SK-N-SH (cell line): Measurements from ENCODE around the gene CIAO2B. TPM values are rescaled to one million over a fixed set of nuclear protein-coding genes. Genes with fewer than 3 reads are reported as not detected.

Source experiments
- CTCF ChIA-PET: fragments of 300-600, 350-600 bp; formaldehyde crosslinking; extraction: SDS; loops from one replicate; lab custom pipeline; 2021; lab: Yijun Ruan, JAX
- POLR2A ChIA-PET: fragments of 350-600 bp; sonication (Branson Sonifier 250); formaldehyde crosslinking; extraction: SDS; loops from one replicate; lab custom pipeline; 2020; ENCODE audit warnings: antibody characterized with exemption, inconsistent platforms; lab: Yijun Ruan, JAX
- DNase-seq: peaks from one replicate; pipeline ENCODE4 v3.0.0; 2012
- H2AFZ ChIP-seq: fragments of 200-600 bp; sonication (generic); 2 replicates; pipeline ENCODE4 v1.8.1; 2016; ENCODE audit warnings: antibody characterized with exemption, mild to moderate bottlenecking, low read depth
- H3F3A ChIP-seq: fragments of 200-600 bp; sonication (generic); replicated peaks from 2 replicates; pipeline ENCODE3; 2016; ENCODE audit warnings: antibody characterized with exemption, mild to moderate bottlenecking; ENCODE audit not compliant: insufficient read depth
- H3K27ac ChIP-seq, 2 experiments: fragments of 200-500 bp in 1 of 2; fragments of 200-600 bp in 1 of 2; sonication (Bioruptor generic) in 1 of 2; sonication (generic), shearing (Covaris generic) in 1 of 2; 2 replicates each; pipeline versions ENCODE4 v1.5.1 to v1.6.1; 2014 to 2016; ENCODE audit warnings: low read depth in 2 of 2, inconsistent platforms in 1 of 2, low read length in 1 of 2, mild to moderate bottlenecking in 1 of 2, mixed read lengths in 1 of 2
- H3K27me3 ChIP-seq: fragments of 200-600 bp; sonication (generic), shearing (Covaris generic); 2 replicates; pipeline ENCODE4 v1.6.1; 2016; ENCODE audit warnings: mixed run types; ENCODE audit not compliant: insufficient read depth
- H3K36me3 ChIP-seq, 2 experiments: fragments of 200-500 bp in 1 of 2; fragments of 200-600 bp in 1 of 2; sonication (Bioruptor generic) in 1 of 2; sonication (generic) in 1 of 2; replicated peaks in 1 of 2; 2 replicates each; pipeline versions ENCODE3 to v1.5.1; 2014 to 2016; ENCODE audit warnings: low read length in 1 of 2, mild to moderate bottlenecking in 1 of 2; ENCODE audit not compliant: insufficient read depth in 2 of 2, control insufficient read depth in 1 of 2
- H3K4me1 ChIP-seq, 2 experiments: fragments of 200-500 bp in 1 of 2; fragments of 200-600 bp in 1 of 2; sonication (Bioruptor generic) in 1 of 2; sonication (generic), shearing (Covaris generic) in 1 of 2; 2 replicates each; pipeline versions ENCODE4 v1.5.1 to v1.6.1; 2014 to 2016; ENCODE audit warnings: low read depth in 1 of 2, low read length in 1 of 2, mixed run types in 1 of 2; ENCODE audit not compliant: insufficient read depth in 2 of 2, control insufficient read depth in 1 of 2
- H3K4me2 ChIP-seq: fragments of 200-600 bp; sonication (generic), shearing (Covaris generic); 2 replicates; pipeline ENCODE4 v1.6.1; 2017; ENCODE audit warnings: mixed run types
- H3K4me3 ChIP-seq, 2 experiments: fragments of 200-500 bp in 1 of 2; fragments of 200-600 bp in 1 of 2; sonication (Bioruptor generic) in 1 of 2; sonication (generic), shearing (Covaris generic) in 1 of 2; 2 replicates each; pipeline versions ENCODE4 v1.5.1 to v1.8.1; 2014 to 2016; ENCODE audit warnings: low read depth in 2 of 2, inconsistent platforms in 1 of 2, low read length in 1 of 2, mild to moderate bottlenecking in 1 of 2, mixed read lengths in 1 of 2, moderate library complexity in 1 of 2
- H3K79me2 ChIP-seq: fragments of 200-600 bp; sonication (generic); 2 replicates; pipeline ENCODE4 v1.8.1; 2017; ENCODE audit warnings: mild to moderate bottlenecking; ENCODE audit not compliant: insufficient read depth
- H3K9ac ChIP-seq: fragments of 200-600 bp; sonication (generic); 2 replicates; pipeline ENCODE4 v1.6.1; 2017; ENCODE audit warnings: mixed run types
- H3K9me2 ChIP-seq: fragments of 200-600 bp; sonication (generic); 2 replicates; pipeline ENCODE4 v1.6.1; 2017; ENCODE audit warnings: mixed run types
- H3K9me3 ChIP-seq: fragments of 200-600 bp; sonication (generic); 2 replicates; pipeline ENCODE4 v1.6.1; 2017; ENCODE audit warnings: mixed run types, mild to moderate bottlenecking, moderate library complexity
- H4K20me1 ChIP-seq: fragments of 200-600 bp; sonication (generic); 2 replicates; pipeline ENCODE4 v1.6.1; 2017; ENCODE audit warnings: mild to moderate bottlenecking, mixed run types; ENCODE audit not compliant: insufficient read depth
- CTCF ChIP-seq: fragments of 200-600 bp; sonication (generic); IDR thresholded peaks from 2 replicates; pipeline ENCODE4 v1.6.1; 2017; ENCODE audit warnings: antibody characterized with exemption, mild to moderate bottlenecking, moderate library complexity
- FOSL2 ChIP-seq: IDR thresholded peaks from 2 replicates; pipeline ENCODE4 v1.4.0; 2012; ENCODE audit warnings: low read depth, mild to moderate bottlenecking, moderate library complexity, borderline replicate concordance
- GABPA ChIP-seq: IDR thresholded peaks from 2 replicates; pipeline ENCODE4 v1.4.0; 2012; ENCODE audit warnings: low read depth, mild to moderate bottlenecking
- GATA2 ChIP-seq: sonication (generic); formaldehyde crosslinking; IDR thresholded peaks from 2 replicates; pipeline ENCODE4 v1.5.0; 2020; ENCODE audit warnings: mild to moderate bottlenecking, missing genetic modification reagents
- JUND ChIP-seq: IDR thresholded peaks from 2 replicates; pipeline ENCODE4 v1.4.0; 2012
- MAX ChIP-seq: IDR thresholded peaks from 2 replicates; pipeline ENCODE4 v1.4.0; 2012; ENCODE audit warnings: low read depth
- MXI1 ChIP-seq: IDR thresholded peaks from 2 replicates; pipeline ENCODE4 v1.6.1; 2012; ENCODE audit warnings: mild to moderate bottlenecking, low read depth, low read length, improper control_type of control experiment
- NFIC ChIP-seq: IDR thresholded peaks from 2 replicates; pipeline ENCODE4 v1.4.0; 2012; ENCODE audit warnings: borderline replicate concordance
- PBX3 ChIP-seq: IDR thresholded peaks from 2 replicates; pipeline ENCODE4; 2012
- POLR2AphosphoS5 ChIP-seq: IDR thresholded peaks from 2 replicates; pipeline ENCODE4 v1.6.1; 2012; ENCODE audit warnings: low read depth, low read length
- RXRA ChIP-seq: IDR thresholded peaks from 2 replicates; pipeline ENCODE4 v1.4.0; 2012; ENCODE audit warnings: low read depth, mild to moderate bottlenecking, borderline replicate concordance
- SIN3A ChIP-seq: IDR thresholded peaks from 2 replicates; pipeline ENCODE4 v1.6.1; 2012; ENCODE audit warnings: low read depth, mild to moderate bottlenecking, low read length, moderate library complexity, borderline replicate concordance
- SMC3 ChIP-seq: IDR thresholded peaks from 2 replicates; pipeline ENCODE4 v1.6.1; 2012; ENCODE audit warnings: low read depth, low read length, improper control_type of control experiment
- TCF12 ChIP-seq: IDR thresholded peaks from 2 replicates; pipeline ENCODE4 v1.4.0; 2012
- TEAD4 ChIP-seq: IDR thresholded peaks from 2 replicates; pipeline ENCODE4 v1.4.0; 2012; ENCODE audit warnings: mild to moderate bottlenecking, borderline replicate concordance; ENCODE audit not compliant: insufficient read depth
- YY1 ChIP-seq: IDR thresholded peaks from 2 replicates; pipeline ENCODE4 v1.4.0; 2012; ENCODE audit warnings: low read depth, mild to moderate bottlenecking
- ZBTB33 ChIP-seq: IDR thresholded peaks from 2 replicates; pipeline ENCODE4 v1.4.0; 2012; ENCODE audit warnings: low read depth, borderline replicate concordance
- WGBS: methylation state at CpG from one replicate; pipeline ENCODE4 v1.1.6; 2017; ENCODE audit warnings: low lambda C conversion rate; 5-methylcytosine and 5-hydroxymethylcytosine counted together
- polyA plus RNA-seq, 3 experiments: library from polyadenylated mRNA; depleted of rRNA; stranded (reverse); fragments of >200 nt; gene quantifications; 2 replicates each; pipeline ENCODE4 v1.2.3, GENCODE V29; 2012

The CIAO2B gene
- polyA plus RNA-seq, 1 of the 3 experiments (the other 2 are of a cell fraction): 665 TPM

- H3K79me2 ChIP-seq: no peaks in the 10 kb centered on the region
- H3F3A ChIP-seq: no peaks in the 10 kb centered on the region
- no peaks in the 10 kb centered on the region for H3K27me3 ChIP-seq
- H3K4me1 ChIP-seq: no peaks in the 10 kb centered on the region; a peak in 1 of 4 replicates
- no peak within 1 kb of the TSS for H2AFZ ChIP-seq
- TF ChIP-seq PBX3 (no peak), RXRA (no peak), NFIC (no peak), JUND (no peak), TCF12 (no peak), FOSL2 (no peak), GABPA (no peak), MAX (no peak)
- DNase-seq: no peak
- H3K9me3 ChIP-seq: no peaks in the 10 kb centered on the region
- no peaks in the 10 kb centered on the region for H3K9me2 ChIP-seq
- no peak within 1 kb of the TSS for H3K27ac ChIP-seq
- 100% methylated on average over 2 of the region's 7 CpGs for WGBS
- H3K9ac ChIP-seq: no peak within 1 kb of the TSS
- H3K4me2 ChIP-seq: no peak within 1 kb of the TSS
- no peaks in the 10 kb centered on the region for H3K36me3 ChIP-seq
- H4K20me1 ChIP-seq: no peaks in the 10 kb centered on the region
- H3K4me3 ChIP-seq: no peak within 1 kb of the TSS
- ChIA-PET POLR2A (no interaction called here), CTCF (interaction anchor here (0.7 to 13.6 kb wide), 6 partner anchors 9 to 99 kb away, joined by 3 to 174 read pairs (median 8); no protein-coding TSS in a partner anchor)
Observed at GRCh38 chr16:66918803-66919568, 15.2 kb downstream of the CIAO2B start, which contains the start of gene CDH16. Gene CDH16, minus strand, starts transcription at chr16:66918885. Its CDS starts 820 bp downstream, at chr16:66918065.

- TF ChIP-seq RXRA (no peak), MXI1 (no peak), POLR2AphosphoS5 (no peak), MAX (no peak), CTCF (no peak), YY1 (no peak), SIN3A (no peak), ZBTB33 (no peak), FOSL2 (no peak), GATA2 (CRISPR knock-in tag) (no peak), TEAD4 (no peak), NFIC (no peak), SMC3 (no peak)
- TF ChIP-seq, all 33 proteins: peak for 0
- Histone ChIP-seq H2AFZ (no peak overlapping the region), H3K9me2 (no peaks in the 10 kb centered on the region), H3K36me3 (no peaks in the 10 kb centered on the region), H4K20me1 (no peaks in the 10 kb centered on the region), H3K4me2 (no peak overlapping the region), H3F3A (no peaks in the 10 kb centered on the region), H3K27ac (no peak overlapping the region), H3K79me2 (no peaks in the 10 kb centered on the region), H3K4me3 (no peak overlapping the region), H3K9ac (no peak overlapping the region), H3K4me1 (no peaks in the 10 kb centered on the region; a peak in 1 of 4 replicates), H3K27me3 (no peaks in the 10 kb centered on the region), H3K9me3 (no peaks in the 10 kb centered on the region)
- no peak for DNase-seq
- POLR2A ChIA-PET: no interaction called here
- WGBS: 62% methylated on average over 6 of the region's 6 CpGs
- CTCF ChIA-PET: interaction anchor here (0.6 to 13.6 kb wide), 7 partner anchors 9 to 99 kb away, joined by 3 to 174 read pairs (median 4); partner anchors contain the start of gene CES3
Observed at GRCh38 chr16:66918355-66918754, 15.8 kb downstream of the CIAO2B start.
